Spleen (tissue), 7 donors: Measurements from ENCODE around the gene CAGE1.
A peak's percentile ranks its signal among the peaks of the same experiment; 100 is the strongest.

ENCODE experiments used
- POLR2A ChIP-seq, 3 donors: fragments of 450-650 bp; IDR thresholded peaks; one replicate each; pipeline ENCODE4 v1.5.1; 2017; ENCODE audit warnings: antibody characterized with exemption in 3 of 3, mild to moderate bottlenecking in 1 of 3
- TF ChIP-seq, protein P1 (sequence below), 11 experiments: fragments of 200-600 bp in 7 of 11; fragments of 450-650 bp in 4 of 11; sonication (generic) in 4 of 11; IDR thresholded peaks in 8 of 11; conservative IDR thresholded peaks in 3 of 11; 1 replicate in 7 of 11; 2 replicates in 4 of 11; pipeline versions ENCODE4 v1.4.0 to v1.8.0; 2016 to 2021; ENCODE audit warnings: antibody characterized with exemption in 11 of 11, inconsistent platforms in 4 of 11, mild to moderate bottlenecking in 1 of 11
- donor health status: DM: no; HTN: no; CAD: no; lungs with moderate emphysema.
- donor health status: DM: no; HTN: no; CAD: no.
- donor health status: DM: no; HTN: no; CAD: no.

- TF ChIP-seq POLR2A (IDR thresholded peaks at IDR 0.05), result no peak
- TF ChIP-seq, protein P1, sequence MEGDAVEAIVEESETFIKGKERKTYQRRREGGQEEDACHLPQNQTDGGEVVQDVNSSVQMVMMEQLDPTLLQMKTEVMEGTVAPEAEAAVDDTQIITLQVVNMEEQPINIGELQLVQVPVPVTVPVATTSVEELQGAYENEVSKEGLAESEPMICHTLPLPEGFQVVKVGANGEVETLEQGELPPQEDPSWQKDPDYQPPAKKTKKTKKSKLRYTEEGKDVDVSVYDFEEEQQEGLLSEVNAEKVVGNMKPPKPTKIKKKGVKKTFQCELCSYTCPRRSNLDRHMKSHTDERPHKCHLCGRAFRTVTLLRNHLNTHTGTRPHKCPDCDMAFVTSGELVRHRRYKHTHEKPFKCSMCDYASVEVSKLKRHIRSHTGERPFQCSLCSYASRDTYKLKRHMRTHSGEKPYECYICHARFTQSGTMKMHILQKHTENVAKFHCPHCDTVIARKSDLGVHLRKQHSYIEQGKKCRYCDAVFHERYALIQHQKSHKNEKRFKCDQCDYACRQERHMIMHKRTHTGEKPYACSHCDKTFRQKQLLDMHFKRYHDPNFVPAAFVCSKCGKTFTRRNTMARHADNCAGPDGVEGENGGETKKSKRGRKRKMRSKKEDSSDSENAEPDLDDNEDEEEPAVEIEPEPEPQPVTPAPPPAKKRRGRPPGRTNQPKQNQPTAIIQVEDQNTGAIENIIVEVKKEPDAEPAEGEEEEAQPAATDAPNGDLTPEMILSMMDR (IDR thresholded peaks at IDR 0.05 in 8 of 11, conservative IDR thresholded peaks at IDR 0.05 in 3 of 11), result peak in 2 of 11 experiments; percentile 3 to 9
These were observed 810 bp upstream of the CAGE1 start for GRCh38 chr6:7390226-7390878.
